ENCODE results near the gene RPAP3.

RPAP3 gene

GRCh38 chr12:47751561-47751960, 45.7 kb upstream of the RPAP3 start:
- no peak for ATAC-seq (ENCODE audit: insufficient read depth, low read depth)
- Histone ChIP-seq H3K36me3 (ENCODE audit: insufficient read depth, low read length) (no peaks in the 10 kb centered on the region), H3K27me3 (ENCODE audit: insufficient read depth, low read length, poor library complexity) (peaks cover 3% of the 10 kb centered on the region), H3K4me3 (ENCODE audit: low read depth in 1 of 2, low read length in 2 of 2) (no peak overlapping the region), H3K9me3 (ENCODE audit: insufficient read depth, low read length, severe bottlenecking) (no peaks in the 10 kb centered on the region), H2AFZ (ENCODE audit: low read depth, low read length) (no peak overlapping the region), H4K20me1 (ENCODE audit: insufficient read depth, low read length) (peaks cover 3% of the 10 kb centered on the region; the same call in 1 of the 2 replicates), H3K4me2 (ENCODE audit: insufficient read depth, low read length) (no peak overlapping the region), H3K27ac (ENCODE audit: low read length) (no peak overlapping the region), H3K79me2 (ENCODE audit: insufficient read depth, low read length) (no peaks in the 10 kb centered on the region), H3K4me1 (ENCODE audit: insufficient read depth, low read length) (no peaks in the 10 kb centered on the region), H3K9ac (ENCODE audit: low read depth, low read length) (no peak overlapping the region)
- no peak for DNase-seq
- TF ChIP-seq EZH2 (IDR thresholded peaks at IDR 0.05; ENCODE audit: borderline replicate concordance, low read depth, low read length, severe bottlenecking): no peak
- TF ChIP-seq, protein P1, sequence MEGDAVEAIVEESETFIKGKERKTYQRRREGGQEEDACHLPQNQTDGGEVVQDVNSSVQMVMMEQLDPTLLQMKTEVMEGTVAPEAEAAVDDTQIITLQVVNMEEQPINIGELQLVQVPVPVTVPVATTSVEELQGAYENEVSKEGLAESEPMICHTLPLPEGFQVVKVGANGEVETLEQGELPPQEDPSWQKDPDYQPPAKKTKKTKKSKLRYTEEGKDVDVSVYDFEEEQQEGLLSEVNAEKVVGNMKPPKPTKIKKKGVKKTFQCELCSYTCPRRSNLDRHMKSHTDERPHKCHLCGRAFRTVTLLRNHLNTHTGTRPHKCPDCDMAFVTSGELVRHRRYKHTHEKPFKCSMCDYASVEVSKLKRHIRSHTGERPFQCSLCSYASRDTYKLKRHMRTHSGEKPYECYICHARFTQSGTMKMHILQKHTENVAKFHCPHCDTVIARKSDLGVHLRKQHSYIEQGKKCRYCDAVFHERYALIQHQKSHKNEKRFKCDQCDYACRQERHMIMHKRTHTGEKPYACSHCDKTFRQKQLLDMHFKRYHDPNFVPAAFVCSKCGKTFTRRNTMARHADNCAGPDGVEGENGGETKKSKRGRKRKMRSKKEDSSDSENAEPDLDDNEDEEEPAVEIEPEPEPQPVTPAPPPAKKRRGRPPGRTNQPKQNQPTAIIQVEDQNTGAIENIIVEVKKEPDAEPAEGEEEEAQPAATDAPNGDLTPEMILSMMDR (IDR thresholded peaks at IDR 0.05; ENCODE audit: borderline replicate concordance, extremely low read depth, low read length, poor library complexity, severe bottlenecking): no peak

DNA sequence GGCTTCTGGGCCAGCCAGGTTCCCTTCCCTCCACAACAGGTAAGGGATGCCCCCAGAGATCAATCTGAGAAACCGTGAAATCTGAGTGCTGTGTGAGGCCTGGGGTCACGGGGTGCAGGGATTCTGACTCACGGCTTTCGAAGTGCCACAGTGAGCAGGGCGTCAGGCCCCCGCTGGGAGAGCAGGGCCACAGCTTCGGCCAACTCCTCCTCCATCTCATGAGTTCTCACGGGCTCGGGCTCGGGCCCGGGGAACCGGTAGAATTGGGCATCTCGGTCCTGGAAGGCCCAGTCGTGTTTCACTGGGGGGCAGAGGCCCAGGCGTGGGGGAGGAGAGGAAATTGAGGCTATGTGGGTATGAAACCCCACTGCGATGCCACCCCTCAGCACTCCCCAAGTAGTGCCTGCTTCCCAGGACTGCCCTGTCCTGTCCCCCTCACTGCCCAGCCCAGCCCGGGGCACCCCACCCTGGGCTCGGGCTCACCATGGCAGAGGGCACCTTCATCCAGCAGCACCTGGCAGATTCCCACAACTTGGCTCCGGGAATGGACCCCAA, 45.2 kb upstream of the RPAP3 start:
- peaks cover 3% of the 10 kb centered on the region for H3K27me3 ChIP-seq (ENCODE audit: insufficient read depth, low read length, poor library complexity)
- H3K9ac ChIP-seq (ENCODE audit: low read depth, low read length): no peak overlapping the region
- H3K79me2 ChIP-seq (ENCODE audit: insufficient read depth, low read length): no peaks in the 10 kb centered on the region
- ATAC-seq (ENCODE audit: insufficient read depth, low read depth) (no peak), DNase-seq (no peak)
- H2AFZ ChIP-seq (ENCODE audit: low read depth, low read length): no peak overlapping the region
- no peak overlapping the region for H3K4me3 ChIP-seq (ENCODE audit: low read depth in 1 of 2, low read length in 2 of 2)
- peaks cover 3% of the 10 kb centered on the region; the same call in 1 of the 2 replicates for H4K20me1 ChIP-seq (ENCODE audit: insufficient read depth, low read length)
- TF ChIP-seq EZH2 (IDR thresholded peaks at IDR 0.05; ENCODE audit: borderline replicate concordance, low read depth, low read length, severe bottlenecking): no peak
- TF ChIP-seq, protein P1 (IDR thresholded peaks at IDR 0.05; ENCODE audit: borderline replicate concordance, extremely low read depth, low read length, poor library complexity, severe bottlenecking): no peak
- H3K4me1 ChIP-seq (ENCODE audit: insufficient read depth, low read length): no peaks in the 10 kb centered on the region
- no peak overlapping the region for H3K27ac ChIP-seq (ENCODE audit: low read length)
- H3K4me2 ChIP-seq (ENCODE audit: insufficient read depth, low read length): no peak overlapping the region
- no peaks in the 10 kb centered on the region for H3K9me3 ChIP-seq (ENCODE audit: insufficient read depth, low read length, severe bottlenecking)
- H3K36me3 ChIP-seq (ENCODE audit: insufficient read depth, low read length): no peaks in the 10 kb centered on the region

GRCh38 chr12:47750229-47750798, 44.5 kb upstream of the RPAP3 start:
- no peak for TF ChIP-seq EZH2 (IDR thresholded peaks at IDR 0.05; ENCODE audit: borderline replicate concordance, low read depth, low read length, severe bottlenecking)
- TF ChIP-seq, protein P1 (IDR thresholded peaks at IDR 0.05; ENCODE audit: borderline replicate concordance, extremely low read depth, low read length, poor library complexity, severe bottlenecking): no peak
- no peak overlapping the region for H3K4me2 ChIP-seq (ENCODE audit: insufficient read depth, low read length)

More at GRCh38 chr12:47750229-47750798, 44.5 kb upstream of the RPAP3 start:
- H3K79me2 ChIP-seq (ENCODE audit: insufficient read depth, low read length): no peaks in the 10 kb centered on the region
- DNase-seq (no peak), ATAC-seq (ENCODE audit: insufficient read depth, low read depth) (no peak)
- no peak overlapping the region for H3K9ac ChIP-seq (ENCODE audit: low read depth, low read length)
- H4K20me1 ChIP-seq (ENCODE audit: insufficient read depth, low read length): peaks cover 3% of the 10 kb centered on the region; the same call in 1 of the 2 replicates
- peaks cover 3% of the 10 kb centered on the region for H3K27me3 ChIP-seq (ENCODE audit: insufficient read depth, low read length, poor library complexity)
- H3K36me3 ChIP-seq (ENCODE audit: insufficient read depth, low read length): no peaks in the 10 kb centered on the region
- H3K27ac ChIP-seq (ENCODE audit: low read length): no peak overlapping the region
- no peak overlapping the region for H2AFZ ChIP-seq (ENCODE audit: low read depth, low read length)
- H3K4me3 ChIP-seq (ENCODE audit: low read depth in 1 of 2, low read length in 2 of 2): no peak overlapping the region
- no peaks in the 10 kb centered on the region for H3K9me3 ChIP-seq (ENCODE audit: insufficient read depth, low read length, severe bottlenecking)
- H3K4me1 ChIP-seq (ENCODE audit: insufficient read depth, low read length): no peaks in the 10 kb centered on the region
